Heart right ventricle (tissue), 16 donors: Measurements from ENCODE around the gene ALKBH4. TPM values are rescaled to one million over a fixed set of nuclear protein-coding genes. Genes with fewer than 3 reads are reported as not detected.

Source experiments
- ATAC-seq, 8 donors: fragments of 200-7000 bp; cut with Tn5 transposase; one replicate each; pipeline ENCODE4 v1.9.1; 2020; ENCODE audit warnings: mild to moderate bottlenecking in 8 of 8, moderate library complexity in 8 of 8, moderate number of reproducible peaks in 1 of 8
- DNase-seq, 2 donors: peaks; one replicate each; pipeline ENCODE4 v3.0.0-alpha.2; 2020
- H3K27ac ChIP-seq, 10 donors: fragments of 200-600 bp; sonication (generic) in 2 of 10; one replicate each; pipeline versions ENCODE4 v1.5.0 to v1.8.0; 2020 to 2022; ENCODE audit warnings: mild to moderate bottlenecking in 3 of 10
- H3K27me3 ChIP-seq, 7 donors: fragments of 200-600 bp; one replicate each; pipeline ENCODE4 v1.8.0; 2021 to 2022; ENCODE audit warnings: mild to moderate bottlenecking in 2 of 7
- H3K36me3 ChIP-seq, 9 donors: fragments of 200-600 bp; sonication (generic) in 1 of 9; one replicate each; pipeline versions ENCODE4 v1.5.0 to v1.8.0; 2020 to 2022; ENCODE audit warnings: mild to moderate bottlenecking in 2 of 9
- H3K4me1 ChIP-seq, 9 donors: fragments of 200-600 bp; sonication (generic) in 1 of 9; one replicate each; pipeline versions ENCODE4 v1.5.0 to v1.8.0; 2020 to 2022; ENCODE audit warnings: mild to moderate bottlenecking in 4 of 9
- H3K4me3 ChIP-seq, 10 donors: fragments of 200-600 bp; sonication (generic) in 2 of 10; one replicate each; pipeline versions ENCODE4 v1.5.0 to v1.8.0; 2020 to 2022; ENCODE audit warnings: mild to moderate bottlenecking in 7 of 10, moderate library complexity in 2 of 10
- H3K9me3 ChIP-seq, 11 donors: fragments of 200-600 bp in 10 of 11; sonication (generic) in 2 of 11; one replicate each; pipeline versions ENCODE4 v1.5.0 to v1.8.0; 2013 to 2022; ENCODE audit warnings: mild to moderate bottlenecking in 2 of 11, control low read depth in 1 of 11, moderate library complexity in 1 of 11
- CTCF ChIP-seq, 9 donors: fragments of 200-600 bp; sonication (generic) in 2 of 9; IDR thresholded peaks; one replicate each; pipeline versions ENCODE4 v1.5.0 to v1.8.0; 2021 to 2022; ENCODE audit warnings: antibody characterized with exemption in 9 of 9, mild to moderate bottlenecking in 5 of 9, moderate library complexity in 1 of 9
- WGBS, 2 donors: extraction: QIAGEN DNeasy Blood & Tissue Kit; methylation state at CpG; one replicate each; pipeline ENCODE4 v1.1.7; 2013; ENCODE audit warnings: inconsistent platforms in 1 of 2; 5-methylcytosine and 5-hydroxymethylcytosine counted together
- intact Hi-C, 10 donors: fragments of 100-400 bp; cut with DNase I; formaldehyde crosslinking; loops; one replicate each; pipeline versions ENCODE4 v1.11.1 to v1.14.2; 2022
- polyA plus RNA-seq, 2 donors: library from polyadenylated mRNA; stranded (reverse); fragments of 200-250 nt; gene quantifications; one replicate each; pipeline ENCODE4 v1.2.3, GENCODE V29; 2013
- total RNA-seq, 10 donors: library from RNA; stranded (reverse); fragmentation: NEBNext Ultra II Directional in 3 of 10; extraction: Animal tissue kit (Norgen Biotek cat#: 25700) in 3 of 10; gene quantifications; one replicate each; pipeline versions ENCODE4 v1.2.1 to v1.2.4, GENCODE V29; 2021 to 2023
- donor health status: Arrhythmogenic right ventricular cardiomyopathy.
- donor health status: ischemic (EF 13 %, LVEDD 7.1; RV severe dilation, severe dysfunction).
- donor health status: healthy with polysubstance abuse.
- donor health status: DM: no; HTN: yes; CAD: no.
- donor health status: DM: no; HTN: no; CAD: no.
- donor health status: ischemic (EF 25% LVEDD 6.9; RV normal size, moderate dysfunction).
- donor health status: ischemic (EF 25% LVEDD 5.7; RV mildly dilated, moderate dysfunction).
- donor health status: healthy.
- donor health status: DM: yes; HTN: yes; CAD: no.
- donor health status: Ischemic cardiomyopathy.
- donor health status: ischemic (EF 35%, LVEDD 5.7; RV mildly dilated, moderate dysfunction).
- donor health status: nonischemic (EF 11% LVEDD 7.7; RV severe dilation, severe dysfunction).
- donor health status: DM: yes; HTN: yes; CAD: no.
- donor health status: PGD.
- donor health status: ischemic (EF 29% LVEDD 5.4; RV normal size, mild dysfunction).
- donor health status: nonischemic (EF 23%, LVEDD 6.1; RV moderate dilation, normal function).

ALKBH4 gene
- total and polyA plus RNA-seq, 12 donors: 4.4 to 8.6 (median 6.7) TPM

GRCh38 chr7:102445674-102446071 lies 19.0 kb downstream of the ALKBH4 start:
- Histone ChIP-seq H3K4me1 (peaks cover 0 to 3% (median 0%) of the 10 kb centered on the region in 9 donors), H3K4me3 (no peak overlapping the region), H3K9me3 (no peaks in the 10 kb centered on the region), H3K27ac (no peak overlapping the region), H3K36me3 (peaks cover 0 to 66% (median 0%) of the 10 kb centered on the region in 9 donors), H3K27me3 (no peaks in the 10 kb centered on the region)
- DNase-seq: no peak
- 75 to 77% methylated on average over 2 of the region's 2 CpGs for WGBS, 2 donors
- TF ChIP-seq CTCF (IDR thresholded peaks at IDR 0.05): no peak
- intact Hi-C loops: loop anchor here in 1 of 10 donors (5.0 kb wide), 1 partner anchor 33 kb away; no protein-coding TSS in a partner anchor
- no peak for ATAC-seq

GRCh38 chr7:102444961-102445673 lies 19.5 kb downstream of the ALKBH4 start:
- no peak overlapping the region for H3K27ac ChIP-seq
- TF ChIP-seq CTCF (IDR thresholded peaks at IDR 0.05): no peak
- no peak overlapping the region for H3K4me3 ChIP-seq
- peaks cover 0 to 9% (median 5%) of the 10 kb centered on the region in 9 donors for H3K4me1 ChIP-seq
- H3K9me3 ChIP-seq: no peaks in the 10 kb centered on the region
- ATAC-seq (no peak), DNase-seq (no peak)
- no peaks in the 10 kb centered on the region for H3K27me3 ChIP-seq
- WGBS, 2 donors: 91 to 92% methylated on average over 17 of the region's 17 CpGs
- intact Hi-C loops: loop anchor here in 1 of 10 donors (5.0 kb wide), 1 partner anchor 33 kb away; no protein-coding TSS in a partner anchor
- peaks cover 0 to 71% (median 0%) of the 10 kb centered on the region in 9 donors for H3K36me3 ChIP-seq

GRCh38 chr7:102439963-102440795 lies 24.5 kb downstream of the ALKBH4 start:
- intact Hi-C loops: no loop called here

More at GRCh38 chr7:102439963-102440795, 24.5 kb downstream of the ALKBH4 start:
- H3K27me3 ChIP-seq: no peaks in the 10 kb centered on the region
- no peak overlapping the region for H3K4me3 ChIP-seq
- WGBS, 2 donors: 57 to 61% methylated on average over 17 of the region's 17 CpGs
- TF ChIP-seq CTCF (IDR thresholded peaks at IDR 0.05): no peak
- H3K27ac ChIP-seq: peak overlapping the region in 8 of 10 donors; percentile 7 to 67 (median 44)
- ATAC-seq: peak; percentile 65 to 90 (median 86)
- H3K9me3 ChIP-seq: no peaks in the 10 kb centered on the region
- peaks cover 0 to 66% (median 0%) of the 10 kb centered on the region in 9 donors for H3K36me3 ChIP-seq
- H3K4me1 ChIP-seq: peaks cover 0 to 16% (median 10%) of the 10 kb centered on the region in 9 donors
- DNase-seq: peak; percentile 76
